Measurements from ENCODE around the gene LRRC3B. TPM values are rescaled to one million over a fixed set of nuclear protein-coding genes. Genes with fewer than 3 reads are reported as not detected.

The LRRC3B gene
- total and polyA plus RNA-seq, 2 donors (not counting 1 experiment from before 2014, with no cell fraction given) = not detected

DNA sequence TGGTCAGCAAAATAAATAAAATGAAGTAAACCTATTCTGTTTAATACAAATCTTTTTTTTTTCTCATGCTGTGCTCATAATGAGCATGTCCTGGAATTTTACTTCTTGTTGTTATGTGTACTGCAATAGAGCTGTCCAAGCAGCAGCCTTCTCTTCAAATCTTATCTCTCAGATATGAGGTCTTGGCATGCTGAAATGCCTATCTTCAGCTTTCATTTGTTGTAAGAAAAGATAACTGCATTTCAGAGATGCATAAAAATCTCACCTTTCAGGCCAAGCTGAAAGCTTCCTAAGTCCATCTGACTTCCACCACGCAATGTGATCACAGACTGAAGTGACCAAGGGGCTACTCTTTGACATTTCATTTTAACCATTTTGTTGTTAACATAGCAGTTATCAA, 43.5 kb upstream of the LRRC3B start:
- POLR2A ChIA-PET = no interaction called here
- no peaks in the 10 kb centered on the region for H3K27me3 ChIP-seq (replicated peaks in 1 of 4; ENCODE audit: control extremely low read depth in 1 of 4, control insufficient read depth in 3 of 4, insufficient read depth in 4 of 4, low read length in 3 of 4)

DNA sequence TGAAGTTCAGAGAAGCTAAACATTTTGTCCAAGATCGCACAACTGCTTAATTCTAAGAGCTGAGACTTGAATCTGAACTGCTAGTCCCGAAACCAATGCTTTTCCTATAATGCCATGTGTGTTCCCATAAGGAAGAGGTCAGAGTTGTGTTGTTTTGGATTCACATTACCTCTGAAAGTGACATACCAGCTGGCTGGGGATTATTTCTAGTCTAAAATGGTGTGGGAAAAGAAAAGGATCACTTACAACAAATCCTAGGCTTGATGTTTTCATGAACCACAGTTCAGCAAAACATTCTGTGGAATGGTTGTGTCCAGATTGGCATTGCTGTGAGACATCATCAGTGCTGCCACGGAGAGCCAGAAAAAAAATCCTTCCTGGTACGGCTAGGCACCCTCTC, 35.0 kb upstream of the LRRC3B start:
- DNase-seq (no peak), ATAC-seq (ENCODE audit: low read depth) (no peak)
- Mint-ChIP-seq H3K9me3 (ENCODE audit: insufficient read depth) (no peaks in the 10 kb centered on the region), H3K4me1 (no peaks in the 10 kb centered on the region), H3K27ac (no peak overlapping the region), H3K4me3 (no peak overlapping the region), H3K27me3 (no peaks in the 10 kb centered on the region)
- no peaks in the 10 kb centered on the region for H3K79me2 ChIP-seq (ENCODE audit: control insufficient read depth, insufficient read depth, low read length)
- no peak overlapping the region for H3K4me2 ChIP-seq (replicated peaks; ENCODE audit: low read depth, low read length, poor library complexity, severe bottlenecking)
- 95% methylated on average over 4 of the region's 4 CpGs for WGBS (ENCODE audit: insufficient coverage)
- no peaks in the 10 kb centered on the region for H3K27me3 ChIP-seq (replicated peaks in 1 of 4; ENCODE audit: control extremely low read depth in 1 of 4, control insufficient read depth in 3 of 4, insufficient read depth in 4 of 4, low read length in 3 of 4)
- no peak overlapping the region for H3K9ac ChIP-seq (ENCODE audit: low read length)
- intact Hi-C loops (cut with micrococcal nuclease) = no loop called here
- TF ChIP-seq, protein P1, sequence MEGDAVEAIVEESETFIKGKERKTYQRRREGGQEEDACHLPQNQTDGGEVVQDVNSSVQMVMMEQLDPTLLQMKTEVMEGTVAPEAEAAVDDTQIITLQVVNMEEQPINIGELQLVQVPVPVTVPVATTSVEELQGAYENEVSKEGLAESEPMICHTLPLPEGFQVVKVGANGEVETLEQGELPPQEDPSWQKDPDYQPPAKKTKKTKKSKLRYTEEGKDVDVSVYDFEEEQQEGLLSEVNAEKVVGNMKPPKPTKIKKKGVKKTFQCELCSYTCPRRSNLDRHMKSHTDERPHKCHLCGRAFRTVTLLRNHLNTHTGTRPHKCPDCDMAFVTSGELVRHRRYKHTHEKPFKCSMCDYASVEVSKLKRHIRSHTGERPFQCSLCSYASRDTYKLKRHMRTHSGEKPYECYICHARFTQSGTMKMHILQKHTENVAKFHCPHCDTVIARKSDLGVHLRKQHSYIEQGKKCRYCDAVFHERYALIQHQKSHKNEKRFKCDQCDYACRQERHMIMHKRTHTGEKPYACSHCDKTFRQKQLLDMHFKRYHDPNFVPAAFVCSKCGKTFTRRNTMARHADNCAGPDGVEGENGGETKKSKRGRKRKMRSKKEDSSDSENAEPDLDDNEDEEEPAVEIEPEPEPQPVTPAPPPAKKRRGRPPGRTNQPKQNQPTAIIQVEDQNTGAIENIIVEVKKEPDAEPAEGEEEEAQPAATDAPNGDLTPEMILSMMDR (IDR thresholded peaks at IDR 0.05) = no peak
- no peak for TF ChIP-seq EZH2 (IDR thresholded peaks at IDR 0.05; ENCODE audit: borderline replicate concordance, insufficient read depth, low read depth, low read length, poor library complexity, severe bottlenecking)
- no peak overlapping the region for H3K4me3 ChIP-seq (ENCODE audit: control extremely low read depth in 1 of 5, extremely low read depth in 1 of 5, insufficient read depth in 1 of 5, low read depth in 2 of 5, low read length in 4 of 5)
- no peak overlapping the region for H2AFZ ChIP-seq (ENCODE audit: insufficient read depth, low read depth, low read length, poor library complexity, severe bottlenecking)
- no peaks in the 10 kb centered on the region for H3K4me1 ChIP-seq (ENCODE audit: control insufficient read depth in 2 of 2, insufficient read depth in 2 of 2, low read length in 2 of 2)
- no peak overlapping the region for H3K27ac ChIP-seq (ENCODE audit: low read length in 2 of 2)
- ChIA-PET CTCF (no interaction called here), POLR2A (no interaction called here)
- H4K20me1 ChIP-seq (ENCODE audit: control insufficient read depth, insufficient read depth, low read length, poor library complexity, severe bottlenecking) = no peaks in the 10 kb centered on the region
- no peaks in the 10 kb centered on the region for H3K9me3 ChIP-seq (ENCODE audit: control extremely low read depth in 1 of 3, control insufficient read depth in 2 of 3, insufficient read depth in 1 of 3, low read length in 2 of 3)
- H3K36me3 ChIP-seq (replicated peaks in 1 of 2; ENCODE audit: control extremely low read depth in 1 of 2, control insufficient read depth in 1 of 2, extremely low read depth in 1 of 2, insufficient read depth in 2 of 2, low read length in 1 of 2) = no peaks in the 10 kb centered on the region

More for the DNA sequence above, 43.5 kb upstream of the LRRC3B start:
- no peaks in the 10 kb centered on the region for H4K20me1 ChIP-seq (ENCODE audit: control insufficient read depth, insufficient read depth, low read length, poor library complexity, severe bottlenecking)
- H2AFZ ChIP-seq (ENCODE audit: insufficient read depth, low read depth, low read length, poor library complexity, severe bottlenecking) = no peak overlapping the region
- Mint-ChIP-seq H3K4me3 (no peak overlapping the region), H3K4me1 (no peaks in the 10 kb centered on the region), H3K27ac (no peak overlapping the region), H3K9me3 (ENCODE audit: insufficient read depth) (no peaks in the 10 kb centered on the region), H3K27me3 (no peaks in the 10 kb centered on the region)
- 78% methylated on average over 1 of the region's 1 CpG for WGBS (ENCODE audit: insufficient coverage)
- H3K9me3 ChIP-seq (ENCODE audit: control extremely low read depth in 1 of 3, control insufficient read depth in 2 of 3, insufficient read depth in 1 of 3, low read length in 2 of 3) = no peaks in the 10 kb centered on the region
- H3K9ac ChIP-seq (ENCODE audit: low read length) = no peak overlapping the region
- H3K27ac ChIP-seq (ENCODE audit: low read length in 2 of 2) = no peak overlapping the region
- no peak overlapping the region for H3K4me2 ChIP-seq (replicated peaks; ENCODE audit: low read depth, low read length, poor library complexity, severe bottlenecking)
- intact Hi-C loops (cut with micrococcal nuclease) = no loop called here
- H3K79me2 ChIP-seq (ENCODE audit: control insufficient read depth, insufficient read depth, low read length) = no peaks in the 10 kb centered on the region
- H3K4me1 ChIP-seq (ENCODE audit: control insufficient read depth in 2 of 2, insufficient read depth in 2 of 2, low read length in 2 of 2) = no peaks in the 10 kb centered on the region
- ATAC-seq (ENCODE audit: low read depth) = no peak
- no peak overlapping the region for H3K4me3 ChIP-seq (ENCODE audit: control extremely low read depth in 1 of 5, extremely low read depth in 1 of 5, insufficient read depth in 1 of 5, low read depth in 2 of 5, low read length in 4 of 5)
- H3K36me3 ChIP-seq (replicated peaks in 1 of 2; ENCODE audit: control extremely low read depth in 1 of 2, control insufficient read depth in 1 of 2, extremely low read depth in 1 of 2, insufficient read depth in 2 of 2, low read length in 1 of 2) = no peaks in the 10 kb centered on the region
- no peak for DNase-seq
- CTCF ChIA-PET = interaction anchor here (0.8 kb wide), 1 partner anchor 9 kb away, joined by 3 read pairs; no protein-coding TSS in a partner anchor
- TF ChIP-seq EZH2 (IDR thresholded peaks at IDR 0.05; ENCODE audit: borderline replicate concordance, insufficient read depth, low read depth, low read length, poor library complexity, severe bottlenecking) = no peak
- TF ChIP-seq, protein P1 (IDR thresholded peaks at IDR 0.05) = no peak
